ENCODE measurements around the gene CORT. TPM values are rescaled to one million over a fixed set of nuclear protein-coding genes. Genes with fewer than 3 reads are reported as not detected.

Gene CORT
- total RNA-seq, 4 donors from 2014 or later: not detected

DNA sequence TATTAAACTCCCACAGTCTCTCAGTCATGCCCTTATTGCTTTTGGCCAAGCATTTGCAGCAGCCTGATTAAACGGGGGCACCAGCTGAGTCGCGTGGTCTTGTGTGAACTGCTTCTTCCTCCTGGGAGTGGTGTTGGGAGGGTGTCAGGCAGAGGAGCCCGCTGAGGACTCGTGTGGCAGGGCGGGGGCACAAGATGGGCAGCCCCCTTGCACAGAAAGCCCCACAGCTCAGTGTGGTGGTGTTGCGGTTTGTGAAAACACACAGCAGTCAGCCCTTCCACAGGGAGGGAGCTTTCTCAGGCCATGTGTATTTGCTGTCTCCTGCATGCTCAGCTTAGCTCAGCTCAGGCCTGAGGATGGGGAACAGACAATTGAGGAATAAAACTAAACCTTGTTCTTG is 47.3 kb downstream of the CORT start:
- Histone ChIP-seq H3K27ac (no peak overlapping the region), H3K4me3 (no peak overlapping the region), H3K27me3 (no peaks in the 10 kb centered on the region), H3K4me1 (peaks cover 0 to 20% (median 9%) of the 10 kb centered on the region in 3 donors), H3K36me3 (peaks cover 0 to 14% of the 10 kb centered on the region in 2 donors), H3K9me3 (no peaks in the 10 kb centered on the region)
- ATAC-seq: no peak
- TF ChIP-seq, protein P1, sequence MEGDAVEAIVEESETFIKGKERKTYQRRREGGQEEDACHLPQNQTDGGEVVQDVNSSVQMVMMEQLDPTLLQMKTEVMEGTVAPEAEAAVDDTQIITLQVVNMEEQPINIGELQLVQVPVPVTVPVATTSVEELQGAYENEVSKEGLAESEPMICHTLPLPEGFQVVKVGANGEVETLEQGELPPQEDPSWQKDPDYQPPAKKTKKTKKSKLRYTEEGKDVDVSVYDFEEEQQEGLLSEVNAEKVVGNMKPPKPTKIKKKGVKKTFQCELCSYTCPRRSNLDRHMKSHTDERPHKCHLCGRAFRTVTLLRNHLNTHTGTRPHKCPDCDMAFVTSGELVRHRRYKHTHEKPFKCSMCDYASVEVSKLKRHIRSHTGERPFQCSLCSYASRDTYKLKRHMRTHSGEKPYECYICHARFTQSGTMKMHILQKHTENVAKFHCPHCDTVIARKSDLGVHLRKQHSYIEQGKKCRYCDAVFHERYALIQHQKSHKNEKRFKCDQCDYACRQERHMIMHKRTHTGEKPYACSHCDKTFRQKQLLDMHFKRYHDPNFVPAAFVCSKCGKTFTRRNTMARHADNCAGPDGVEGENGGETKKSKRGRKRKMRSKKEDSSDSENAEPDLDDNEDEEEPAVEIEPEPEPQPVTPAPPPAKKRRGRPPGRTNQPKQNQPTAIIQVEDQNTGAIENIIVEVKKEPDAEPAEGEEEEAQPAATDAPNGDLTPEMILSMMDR (IDR thresholded peaks at IDR 0.05): no peak
- TF ChIP-seq POLR2A (IDR thresholded peaks at IDR 0.05) (no peak), POLR2AphosphoS5 (IDR thresholded peaks at IDR 0.05) (no peak), EP300 (IDR thresholded peaks at IDR 0.05) (no peak)
- WGBS, 2 donors (ENCODE audit: low coverage in 1 of 2): 80 to 92% methylated on average over 1 to 3 of the region's 7 CpGs

DNA sequence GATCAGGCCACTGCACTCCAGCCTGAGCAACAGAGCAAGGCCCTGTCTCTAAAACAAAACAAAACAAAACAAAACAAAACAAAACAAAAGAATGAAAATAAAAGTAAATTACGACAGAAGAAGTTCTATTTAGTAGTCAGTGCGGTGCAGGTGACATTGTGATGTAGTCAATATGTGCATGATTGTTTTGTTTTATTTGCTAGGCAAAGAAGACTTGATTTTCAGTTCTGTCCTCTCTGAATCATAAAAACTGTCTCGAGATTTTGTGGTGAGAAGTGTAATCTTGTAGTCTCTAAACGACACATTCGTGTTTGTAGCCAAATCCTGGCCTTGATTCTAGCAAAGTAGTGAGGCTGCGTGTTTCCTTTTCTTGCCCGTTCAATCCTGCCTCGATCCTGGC is 48.4 kb downstream of the CORT start:
- peaks cover 0 to 14% of the 10 kb centered on the region in 2 donors for H3K36me3 ChIP-seq
- no peaks in the 10 kb centered on the region for H3K27me3 ChIP-seq
- H3K27ac ChIP-seq: no peak overlapping the region
- 80 to 85% methylated on average over 8 of the region's 8 CpGs for WGBS, 2 donors (ENCODE audit: low coverage in 1 of 2)
- H3K9me3 ChIP-seq: no peaks in the 10 kb centered on the region
- no peak overlapping the region for H3K4me3 ChIP-seq
- ATAC-seq: no peak
- TF ChIP-seq EP300 (IDR thresholded peaks at IDR 0.05): no peak
- no peak for TF ChIP-seq POLR2A (IDR thresholded peaks at IDR 0.05)
- TF ChIP-seq POLR2AphosphoS5 (IDR thresholded peaks at IDR 0.05): no peak
- TF ChIP-seq, protein P1 (IDR thresholded peaks at IDR 0.05): no peak
- H3K4me1 ChIP-seq: peaks cover 0 to 20% (median 9%) of the 10 kb centered on the region in 3 donors

Other genes starting within 250 kb of the CORT start
- gene KIF1B, start 239.5 kb upstream of the CORT start, total RNA-seq: 10 to 100 TPM; 63.1 to 83.8 (median 71.2) TPM
- 100 to 1,000 TPM in 1 of 4 donors, 10 to 100 TPM in 3; 22.9 to 109 (median 44.2) TPM for gene PGD, start 51.0 kb upstream of the CORT start, total RNA-seq
- gene CENPS, start 19.6 kb upstream of the CORT start, total RNA-seq: 1 to 10 TPM; 2.1 to 7.2 (median 4.8) TPM
- 10 to 100 TPM; 20.2 to 32.3 (median 29.3) TPM for gene DFFA, start 22.5 kb downstream of the CORT start, total RNA-seq
- gene PEX14, start 24.9 kb downstream of the CORT start, total RNA-seq: 10 to 100 TPM; 10.1 to 22.7 (median 15.1) TPM